Fibroblast of pulmonary artery (primary cell): ENCODE data around the gene KRT6C.
A peak's percentile ranks its signal among the peaks of the same experiment; 100 is the strongest.

Experiments
- DNase-seq: peaks from one replicate; pipeline ENCODE4 v3.0.0-alpha.2; 2010; ENCODE audit warnings: low read depth
- H3K4me3 ChIP-seq: replicated peaks from 2 replicates; pipeline ENCODE4 v1.5.1; 2011; ENCODE audit warnings: low read depth, mild to moderate bottlenecking, control low read depth, low read length, moderate library complexity
- CTCF ChIP-seq: IDR thresholded peaks from 2 replicates; pipeline ENCODE4 v1.5.1; 2011; ENCODE audit warnings: mild to moderate bottlenecking, control low read depth, low read length, inconsistent platforms; ENCODE audit errors: missing control alignments

The KRT6C gene

GRCh38 chr12:52518574-52519386, 45.2 kb upstream of the KRT6C start:
- DNase-seq, result no peak
- no peak overlapping the region for H3K4me3 ChIP-seq
- TF ChIP-seq CTCF, result no peak

GRCh38 chr12:52517888-52518287, 44.3 kb upstream of the KRT6C start:
- no peak overlapping the region for H3K4me3 ChIP-seq
- no peak for TF ChIP-seq CTCF
- no peak for DNase-seq

GRCh38 chr12:52517005-52517835, 43.6 kb upstream of the KRT6C start:
- DNase-seq, result no peak
- TF ChIP-seq CTCF, result no peak
- no peak overlapping the region for H3K4me3 ChIP-seq

GRCh38 chr12:52515927-52516831, 42.6 kb upstream of the KRT6C start:
- no peak overlapping the region for H3K4me3 ChIP-seq
- peak; percentile 53 for DNase-seq
- TF ChIP-seq CTCF, result no peak

GRCh38 chr12:52515319-52515646, 41.7 kb upstream of the KRT6C start:
- no peak for TF ChIP-seq CTCF
- no peak overlapping the region for H3K4me3 ChIP-seq
- DNase-seq, result no peak

GRCh38 chr12:52514471-52515318, 41.1 kb upstream of the KRT6C start:
- no peak for DNase-seq
- TF ChIP-seq CTCF, result no peak
- no peak overlapping the region for H3K4me3 ChIP-seq
